Measurements from ENCODE around the gene SMNDC1. TPM values are rescaled to one million over a fixed set of nuclear protein-coding genes. Genes with fewer than 3 reads are reported as not detected.
A peak's percentile ranks its signal among the peaks of the same experiment; 100 is the strongest.
"Not testable (repeated sequence)": the region's sequence is repeated elsewhere in the genome, so short reads cannot be mapped to it uniquely, and the experiment has no call there.

Gene SMNDC1
- total and polyA plus RNA-seq, 2 donors from 2014 or later = 12.4 to 28.6 TPM

DNA sequence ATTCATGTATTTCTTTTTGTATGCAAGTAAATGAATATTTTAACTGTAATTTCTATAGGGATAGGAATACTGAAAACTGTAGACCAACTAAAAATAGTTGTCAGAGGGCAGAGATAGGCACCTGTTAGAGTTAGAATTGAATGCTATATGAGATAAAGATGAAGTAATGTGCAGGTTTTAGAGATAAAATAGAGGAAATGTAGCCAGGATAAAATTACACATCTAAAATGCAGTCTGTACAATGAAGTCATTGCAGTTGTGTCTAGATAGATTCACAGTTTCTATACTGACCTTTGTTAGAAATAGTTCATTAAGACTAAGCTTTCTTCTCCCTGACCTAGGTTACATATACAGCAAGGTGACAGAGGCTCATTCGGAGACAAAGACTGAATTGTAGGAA is 46.2 kb downstream of the SMNDC1 start:
- Histone ChIP-seq H3K27me3 (ENCODE audit: control insufficient read depth, insufficient read depth, low read length) (no peaks in the 10 kb centered on the region), H3K9me3 (ENCODE audit: control insufficient read depth in 2 of 3, insufficient read depth in 1 of 3, low read length in 3 of 3) (peaks cover 0 to 4% (median 0%) of the 10 kb centered on the region in 3 donors), H3K9ac (ENCODE audit: low read length in 3 of 3) (no peak overlapping the region), H3K4me1 (ENCODE audit: control insufficient read depth in 2 of 3, insufficient read depth in 2 of 3, low read depth in 1 of 3, low read length in 3 of 3) (peaks cover 0 to 5% (median 0%) of the 10 kb centered on the region in 3 donors), H3K36me3 (ENCODE audit: control insufficient read depth in 2 of 3, insufficient read depth in 3 of 3, low read length in 3 of 3) (no peaks in the 10 kb centered on the region), H3K4me3 (ENCODE audit: low read length in 3 of 3) (no peak overlapping the region), H3K27ac (ENCODE audit: low read depth in 2 of 2, low read length in 2 of 2) (no peak overlapping the region)
- no peak for DNase-seq
- no peak for TF ChIP-seq CTCF (IDR thresholded peaks at IDR 0.05; ENCODE audit: borderline replicate concordance, extremely low read depth, insufficient read depth)
- intact Hi-C loops (cut with DNase I) = no loop called here
- FAIRE-seq = no peak

- peaks cover 0 to 4% (median 0%) of the 10 kb centered on the region in 3 donors for H3K9me3 ChIP-seq (ENCODE audit: control insufficient read depth in 2 of 3, insufficient read depth in 1 of 3, low read length in 3 of 3)
- H3K27ac ChIP-seq (ENCODE audit: low read depth in 2 of 2, low read length in 2 of 2) = no peak overlapping the region
- no peak overlapping the region for H3K9ac ChIP-seq (ENCODE audit: low read length in 3 of 3)
- FAIRE-seq (no peak), DNase-seq (no peak)
- intact Hi-C loops (cut with DNase I) = no loop called here
- no peak for TF ChIP-seq CTCF (IDR thresholded peaks at IDR 0.05; ENCODE audit: borderline replicate concordance, extremely low read depth, insufficient read depth)
- no peaks in the 10 kb centered on the region for H3K27me3 ChIP-seq (ENCODE audit: control insufficient read depth, insufficient read depth, low read length)
- H3K36me3 ChIP-seq (ENCODE audit: control insufficient read depth in 2 of 3, insufficient read depth in 3 of 3, low read length in 3 of 3) = no peaks in the 10 kb centered on the region
- no peaks in the 10 kb centered on the region for H3K4me1 ChIP-seq (ENCODE audit: control insufficient read depth in 2 of 3, insufficient read depth in 2 of 3, low read depth in 1 of 3, low read length in 3 of 3)
- no peak overlapping the region for H3K4me3 ChIP-seq (ENCODE audit: low read length in 3 of 3)
These were observed 50.3 kb downstream of the SMNDC1 start for GRCh38 chr10:110254467-110254866.

DNA sequence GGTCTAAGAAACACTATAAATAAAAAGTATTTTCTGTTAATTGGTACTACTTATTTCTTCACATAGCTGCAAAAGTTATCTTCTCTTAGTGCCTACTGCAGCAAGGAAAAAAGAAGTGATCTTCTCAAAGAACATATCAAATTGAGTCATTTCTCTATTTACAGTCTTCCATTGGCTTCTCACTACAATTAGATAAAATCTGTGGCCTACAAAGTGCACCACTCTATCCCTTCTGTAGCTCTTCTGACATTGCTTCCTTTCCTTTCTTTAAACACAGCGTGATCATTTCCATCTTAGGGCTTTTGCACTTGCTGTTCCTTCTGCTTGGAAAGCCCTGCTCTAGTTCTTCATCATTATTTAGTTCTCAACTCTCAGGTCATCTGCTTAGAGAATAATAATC is 52.6 kb downstream of the SMNDC1 start:
- no peak overlapping the region for H3K4me3 ChIP-seq (ENCODE audit: low read length in 3 of 3)
- no peak overlapping the region for H3K9ac ChIP-seq (ENCODE audit: low read length in 3 of 3)
- H3K27me3 ChIP-seq (ENCODE audit: control insufficient read depth, insufficient read depth, low read length) = no peaks in the 10 kb centered on the region
- H3K36me3 ChIP-seq (ENCODE audit: control insufficient read depth in 2 of 3, insufficient read depth in 3 of 3, low read length in 3 of 3) = no peaks in the 10 kb centered on the region
- H3K9me3 ChIP-seq (ENCODE audit: control insufficient read depth in 2 of 3, insufficient read depth in 1 of 3, low read length in 3 of 3) = peaks cover 0 to 4% (median 0%) of the 10 kb centered on the region in 3 donors
- H3K4me1 ChIP-seq (ENCODE audit: control insufficient read depth in 2 of 3, insufficient read depth in 2 of 3, low read depth in 1 of 3, low read length in 3 of 3) = no peaks in the 10 kb centered on the region
- no peak overlapping the region for H3K27ac ChIP-seq (ENCODE audit: low read depth in 2 of 2, low read length in 2 of 2)
- intact Hi-C loops (cut with DNase I) = no loop called here
- no peak for TF ChIP-seq CTCF (IDR thresholded peaks at IDR 0.05; ENCODE audit: borderline replicate concordance, extremely low read depth, insufficient read depth)
- FAIRE-seq (no peak), DNase-seq (no peak)

DNA sequence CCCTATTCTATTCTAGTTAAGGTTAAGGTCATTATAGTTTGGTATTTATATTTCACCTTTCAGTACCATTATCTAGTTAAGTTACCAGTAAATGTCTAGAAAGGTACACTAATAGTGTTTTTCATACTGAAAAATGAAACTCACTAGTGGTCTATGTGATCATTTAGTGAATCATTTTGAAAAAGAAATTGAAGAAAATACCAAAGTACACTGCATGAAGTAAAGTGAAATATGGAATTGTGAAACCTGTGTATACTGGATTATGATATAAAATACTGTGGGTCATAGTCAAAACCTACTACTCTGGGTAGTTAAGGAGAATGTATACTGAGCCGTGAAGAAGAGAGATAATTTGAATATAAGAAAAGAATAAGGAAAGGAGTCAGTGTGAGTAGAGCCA is 53.3 kb downstream of the SMNDC1 start:
- H3K36me3 ChIP-seq (ENCODE audit: control insufficient read depth in 2 of 3, insufficient read depth in 3 of 3, low read length in 3 of 3); H3K4me1 ChIP-seq (ENCODE audit: control insufficient read depth in 2 of 3, insufficient read depth in 2 of 3, low read depth in 1 of 3, low read length in 3 of 3); H3K27me3 ChIP-seq (ENCODE audit: control insufficient read depth, insufficient read depth, low read length); H3K9ac ChIP-seq (ENCODE audit: low read length in 3 of 3); H3K4me3 ChIP-seq (ENCODE audit: low read length in 3 of 3); H3K27ac ChIP-seq (ENCODE audit: low read depth in 2 of 2, low read length in 2 of 2); H3K9me3 ChIP-seq (ENCODE audit: control insufficient read depth in 2 of 3, insufficient read depth in 1 of 3, low read length in 3 of 3); intact Hi-C loops (cut with DNase I); DNase-seq: not testable (repeated sequence)
- FAIRE-seq = peak; percentile 6

- H3K36me3 ChIP-seq (ENCODE audit: control insufficient read depth in 2 of 3, insufficient read depth in 3 of 3, low read length in 3 of 3); H3K4me1 ChIP-seq (ENCODE audit: control insufficient read depth in 2 of 3, insufficient read depth in 2 of 3, low read depth in 1 of 3, low read length in 3 of 3); H3K9me3 ChIP-seq (ENCODE audit: control insufficient read depth in 2 of 3, insufficient read depth in 1 of 3, low read length in 3 of 3); intact Hi-C loops (cut with DNase I); DNase-seq; H3K27ac ChIP-seq (ENCODE audit: low read depth in 2 of 2, low read length in 2 of 2); H3K27me3 ChIP-seq (ENCODE audit: control insufficient read depth, insufficient read depth, low read length); H3K9ac ChIP-seq (ENCODE audit: low read length in 3 of 3); H3K4me3 ChIP-seq (ENCODE audit: low read length in 3 of 3): not testable (repeated sequence)
- FAIRE-seq = peak; percentile 23
These were observed 55.2 kb downstream of the SMNDC1 start for GRCh38 chr10:110249489-110249888.

- DNase-seq; H3K4me1 ChIP-seq (ENCODE audit: control insufficient read depth in 2 of 3, insufficient read depth in 2 of 3, low read depth in 1 of 3, low read length in 3 of 3); H3K27me3 ChIP-seq (ENCODE audit: control insufficient read depth, insufficient read depth, low read length); intact Hi-C loops (cut with DNase I); H3K27ac ChIP-seq (ENCODE audit: low read depth in 2 of 2, low read length in 2 of 2); H3K9ac ChIP-seq (ENCODE audit: low read length in 3 of 3); H3K36me3 ChIP-seq (ENCODE audit: control insufficient read depth in 2 of 3, insufficient read depth in 3 of 3, low read length in 3 of 3); FAIRE-seq; H3K9me3 ChIP-seq (ENCODE audit: control insufficient read depth in 2 of 3, insufficient read depth in 1 of 3, low read length in 3 of 3); H3K4me3 ChIP-seq (ENCODE audit: low read length in 3 of 3): not testable (repeated sequence)
These were observed 56.9 kb downstream of the SMNDC1 start for GRCh38 chr10:110247833-110248232.
